Keratinocyte (primary cell): Measurements from ENCODE around the gene PIP5K1A. TPM values are rescaled to one million over a fixed set of nuclear protein-coding genes. Genes with fewer than 3 reads are reported as not detected.

ENCODE experiments used
- DNase-seq: peaks from one replicate; pipeline ENCODE4 v3.0.0-alpha.2; 2011; ENCODE audit warnings: low read depth, missing footprints, low spot score
- FAIRE-seq: peaks from 2 replicates; lab custom pipeline; 2011; peaks lifted over from hg19 to GRCh38; lab: Jason Lieb, UNC
- H2AFZ ChIP-seq: 2 replicates; pipeline ENCODE4 v1.6.0; 2012; ENCODE audit warnings: low read length, control low read depth, inconsistent platforms; ENCODE audit not compliant: control insufficient read depth
- H3K27ac ChIP-seq: 2 replicates; pipeline ENCODE4 v1.5.1; 2011; ENCODE audit warnings: low read length; ENCODE audit not compliant: control insufficient read depth, insufficient read depth
- H3K27me3 ChIP-seq: 3 replicates; pipeline ENCODE4 v1.6.0; 2011; ENCODE audit warnings: low read length; ENCODE audit not compliant: control insufficient read depth, insufficient read depth; ENCODE audit errors: extremely low read depth
- H3K36me3 ChIP-seq, 2 experiments: 2 replicates in 1 of 2; 3 replicates in 1 of 2; pipeline ENCODE4 v1.5.1; 2011; ENCODE audit warnings: low read length in 2 of 2, mild to moderate bottlenecking in 1 of 2; ENCODE audit not compliant: control insufficient read depth in 2 of 2, insufficient read depth in 2 of 2; ENCODE audit errors: extremely low read depth in 1 of 2
- H3K4me1 ChIP-seq: 3 replicates; pipeline ENCODE4 v1.5.1; 2011; ENCODE audit warnings: low read length; ENCODE audit not compliant: control insufficient read depth, insufficient read depth; ENCODE audit errors: extremely low read depth
- H3K4me2 ChIP-seq: 3 replicates; pipeline ENCODE4 v1.6.0; 2011; ENCODE audit warnings: low read depth, low read length; ENCODE audit not compliant: control insufficient read depth, insufficient read depth; ENCODE audit errors: extremely low read depth
- H3K4me3 ChIP-seq, 3 experiments: fragments of 200-600 bp in 1 of 3; sonication (generic) in 1 of 3; 2 replicates in 2 of 3; 3 replicates in 1 of 3; pipeline ENCODE4 v1.5.1; 2011 to 2016; ENCODE audit warnings: low read length in 3 of 3, mild to moderate bottlenecking in 3 of 3, control low read depth in 2 of 3, inconsistent platforms in 1 of 3, low read depth in 1 of 3, mixed read lengths in 1 of 3, mixed run types in 1 of 3, moderate library complexity in 1 of 3; ENCODE audit not compliant: control insufficient read depth in 2 of 3, insufficient read depth in 2 of 3; ENCODE audit errors: extremely low read depth in 1 of 3
- H3K79me2 ChIP-seq: 2 replicates; pipeline ENCODE4 v1.6.0; 2012; ENCODE audit warnings: low read length; ENCODE audit not compliant: control insufficient read depth, insufficient read depth
- H3K9ac ChIP-seq: 3 replicates; pipeline ENCODE4 v1.6.0; 2011; ENCODE audit warnings: low read length; ENCODE audit not compliant: control insufficient read depth, insufficient read depth; ENCODE audit errors: extremely low read depth
- H3K9me1 ChIP-seq: 3 replicates; pipeline ENCODE4 v1.6.0; 2011; ENCODE audit warnings: low read length; ENCODE audit not compliant: control insufficient read depth, insufficient read depth; ENCODE audit errors: extremely low read depth
- H3K9me3 ChIP-seq: 2 replicates; pipeline ENCODE4 v1.5.1; 2012; ENCODE audit warnings: low read depth, low read length; ENCODE audit not compliant: control insufficient read depth
- H4K20me1 ChIP-seq: 3 replicates; pipeline ENCODE4 v1.6.0; 2011; ENCODE audit warnings: low read length; ENCODE audit not compliant: control insufficient read depth, insufficient read depth; ENCODE audit errors: extremely low read depth
- CTCF ChIP-seq, 3 experiments: IDR thresholded peaks in 1 of 3; conservative IDR thresholded peaks in 1 of 3; optimal IDR thresholded peaks in 1 of 3; 2 replicates in 2 of 3; 3 replicates in 1 of 3; pipeline versions ENCODE3 to v1.5.1; 2011; ENCODE audit warnings: low read length in 3 of 3, mild to moderate bottlenecking in 3 of 3, moderate library complexity in 2 of 3, control low read depth in 1 of 3, inconsistent platforms in 1 of 3; ENCODE audit not compliant: insufficient read depth in 2 of 3; ENCODE audit errors: extremely low read depth in 1 of 3
- EZH2 ChIP-seq: IDR thresholded peaks from one replicate; pipeline ENCODE4 v1.6.1; 2012; ENCODE audit warnings: inconsistent platforms, mild to moderate bottlenecking, low read length, moderate library complexity
- dilution Hi-C: fragments of 300-500 bp; cut with MboI; formaldehyde crosslinking; loops from one replicate; pipeline ENCODE4 v1.7.0; 2020; ENCODE audit warnings: low sequenced_read_pairs; ENCODE audit not compliant: extremely low pct_ligation_motif_present
- polyA plus RNA-seq, 5 experiments: library from polyadenylated mRNA; depleted of rRNA in 3 of 5; stranded (reverse) in 3 of 5; stranded (forward) in 1 of 5; unstranded in 1 of 5; fragments of >200 nt; gene quantifications; 1 replicate in 1 of 5; 2 replicates in 3 of 5; 3 replicates in 1 of 5; pipeline versions ENCODE4 v1.2.1 to v1.2.3, GENCODE V29; 2011 to 2012; ENCODE audit warnings: missing spikeins in 2 of 5, low read depth in 1 of 5, low replicate concordance in 1 of 5

The PIP5K1A gene
- polyA plus RNA-seq, 1 donor (not counting 4 experiments of a cell fraction or from before 2014, with no cell fraction given), result 124 TPM

- Histone ChIP-seq H3K4me3 (no peak overlapping the region), H3K9me3 (no peaks in the 10 kb centered on the region), H4K20me1 (no peaks in the 10 kb centered on the region), H3K27me3 (no peaks in the 10 kb centered on the region), H3K4me1 (peaks cover 4% of the 10 kb centered on the region), H3K79me2 (no peaks in the 10 kb centered on the region), H3K4me2 (no peak overlapping the region), H3K36me3 (peaks cover 45 to 51% of the 10 kb centered on the region in 2 experiments), H3K27ac (no peak overlapping the region), H3K9me1 (no peaks in the 10 kb centered on the region), H3K9ac (no peak overlapping the region), H2AFZ (no peak overlapping the region)
- FAIRE-seq (no peak), DNase-seq (no peak)
- dilution Hi-C loops, result no loop called here
- TF ChIP-seq CTCF (optimal IDR thresholded peaks at IDR 0.05 in 1 of 3, IDR thresholded peaks at IDR 0.05 in 1 of 3, conservative IDR thresholded peaks at IDR 0.05 in 1 of 3; ENCODE audit: extremely low read depth in 1 of 3, insufficient read depth in 2 of 3, low read length in 3 of 3) (no peak), EZH2 (no peak)
Measured at GRCh38 chr1:151242442-151242841, 44.1 kb downstream of the PIP5K1A start.

GRCh38 chr1:151243683-151244216 lies 45.4 kb downstream of the PIP5K1A start:
- TF ChIP-seq EZH2 (no peak), CTCF (optimal IDR thresholded peaks at IDR 0.05 in 1 of 3, IDR thresholded peaks at IDR 0.05 in 1 of 3, conservative IDR thresholded peaks at IDR 0.05 in 1 of 3; ENCODE audit: extremely low read depth in 1 of 3, insufficient read depth in 2 of 3, low read length in 3 of 3) (no peak)
- Histone ChIP-seq H3K9ac (no peak overlapping the region), H4K20me1 (no peaks in the 10 kb centered on the region), H3K36me3 (peaks cover 47 to 56% of the 10 kb centered on the region in 2 experiments), H3K27ac (no peak overlapping the region), H3K27me3 (no peaks in the 10 kb centered on the region), H3K4me2 (no peak overlapping the region), H3K9me1 (no peaks in the 10 kb centered on the region), H3K79me2 (no peaks in the 10 kb centered on the region), H3K4me1 (no peaks in the 10 kb centered on the region), H2AFZ (no peak overlapping the region), H3K9me3 (no peaks in the 10 kb centered on the region), H3K4me3 (no peak overlapping the region)
- DNase-seq, result no peak
- no peak for FAIRE-seq
- dilution Hi-C loops, result no loop called here
